Measurements from ENCODE around the gene CLTCL1.

GRCh38 chr22:19258371-19258770 is 33.1 kb downstream of the CLTCL1 start:
- TF ChIP-seq CTCF (IDR thresholded peaks at IDR 0.05), result no peak
- no peak for TF ChIP-seq POLR2A (IDR thresholded peaks at IDR 0.05)

Measured in right lobe of liver (tissue), 4 donors.